H1 (cell line): ENCODE measurements around the gene ALDH7A1. TPM values are rescaled to one million over a fixed set of nuclear protein-coding genes. Genes with fewer than 3 reads are reported as not detected.

ENCODE experiments used
- CTCF ChIA-PET: fragments of 300-600 bp; sonication (Branson Sonifier 250); formaldehyde crosslinking; loops from one replicate; lab custom pipeline; 2021; ENCODE audit not compliant: partially characterized antibody; lab: Charles Lee
- POLR2A ChIA-PET: fragments of 300-600 bp; sonication (Branson Sonifier 250); formaldehyde crosslinking; loops from one replicate; lab custom pipeline; 2021; ENCODE audit warnings: inconsistent platforms; ENCODE audit not compliant: partially characterized antibody; lab: Charles Lee
- DNase-seq, 2 experiments: peaks; one replicate each; pipeline versions ENCODE4 v3.0.0 to v3.0.0-alpha.2; 2010 to 2022; ENCODE audit warnings: low spot score in 2 of 2, low read depth in 1 of 2, mixed read lengths in 1 of 2
- FAIRE-seq: peaks from 2 replicates; lab custom pipeline; 2011; peaks lifted over from hg19 to GRCh38; lab: Jason Lieb, UNC
- H2AFZ ChIP-seq: 2 replicates; pipeline ENCODE4 v1.8.1; 2012; ENCODE audit warnings: low read length, inconsistent platforms
- H2AK5ac ChIP-seq: 2 replicates; pipeline ENCODE4 v1.6.1; 2013; ENCODE audit warnings: low read depth, low read length
- H2BK120ac ChIP-seq: replicated peaks from 2 replicates; pipeline ENCODE3; 2013; ENCODE audit warnings: low read depth, low read length, inconsistent platforms
- H2BK12ac ChIP-seq: 2 replicates; pipeline ENCODE4 v1.6.1; 2013; ENCODE audit warnings: low read depth, low read length
- H2BK15ac ChIP-seq: 2 replicates; pipeline ENCODE4 v1.6.1; 2013; ENCODE audit warnings: low read length
- H2BK20ac ChIP-seq: 2 replicates; pipeline ENCODE4 v1.6.1; 2013; ENCODE audit warnings: low read length
- H2BK5ac ChIP-seq: 2 replicates; pipeline ENCODE4 v1.6.1; 2013; ENCODE audit warnings: low read depth, low read length
- H3K14ac ChIP-seq: 2 replicates; pipeline ENCODE4 v1.6.1; 2013; ENCODE audit warnings: inconsistent platforms; ENCODE audit not compliant: insufficient read length
- H3K18ac ChIP-seq: 2 replicates; pipeline ENCODE4 v1.6.1; 2013; ENCODE audit warnings: low read length; ENCODE audit errors: extremely low read depth
- H3K23ac ChIP-seq: 2 replicates; pipeline ENCODE4 v1.6.1; 2013; ENCODE audit warnings: inconsistent platforms; ENCODE audit not compliant: insufficient read length
- H3K23me2 ChIP-seq: 2 replicates; pipeline ENCODE4 v1.6.1; 2013; ENCODE audit warnings: low read depth, low read length
- H3K27ac ChIP-seq: 2 replicates; pipeline ENCODE4 v1.6.1; 2011; ENCODE audit warnings: low read depth, low read length, inconsistent platforms
- H3K27me3 ChIP-seq, 4 experiments: replicated peaks in 1 of 4; 1 replicate in 1 of 4; 2 replicates in 3 of 4; pipeline versions ENCODE4 v1.6.1 to v1.8.1; 2011 to 2013; ENCODE audit warnings: low read length in 3 of 4, mild to moderate bottlenecking in 3 of 4, inconsistent platforms in 2 of 4, mixed read lengths in 2 of 4, moderate library complexity in 1 of 4; ENCODE audit not compliant: control insufficient read depth in 3 of 4, insufficient read depth in 3 of 4; ENCODE audit errors: extremely low read depth in 1 of 4
- H3K36me3 ChIP-seq, 4 experiments: 2 replicates each; pipeline versions ENCODE4 v1.6.1 to v1.8.1; 2011 to 2013; ENCODE audit warnings: mild to moderate bottlenecking in 4 of 4, low read length in 3 of 4, moderate library complexity in 2 of 4, control low read depth in 1 of 4, inconsistent platforms in 1 of 4; ENCODE audit not compliant: insufficient read depth in 4 of 4, control insufficient read depth in 2 of 4
- H3K4ac ChIP-seq: replicated peaks from 2 replicates; pipeline ENCODE3; 2013; ENCODE audit warnings: low read length, low read depth, mixed read lengths, inconsistent platforms; ENCODE audit not compliant: insufficient read length
- H3K4me1 ChIP-seq, 4 experiments: replicated peaks in 1 of 4; 1 replicate in 1 of 4; 2 replicates in 3 of 4; pipeline versions ENCODE4 v1.6.1 to v1.8.1; 2011 to 2013; ENCODE audit warnings: low read length in 3 of 4, inconsistent platforms in 2 of 4, mixed read lengths in 1 of 4; ENCODE audit not compliant: insufficient read depth in 4 of 4, control insufficient read depth in 3 of 4
- H3K4me2 ChIP-seq, 2 experiments: 2 replicates each; pipeline versions ENCODE4 v1.6.1 to v1.8.1; 2011 to 2013; ENCODE audit warnings: low read depth in 2 of 2, low read length in 2 of 2, control low read depth in 1 of 2, inconsistent platforms in 1 of 2, mild to moderate bottlenecking in 1 of 2; ENCODE audit not compliant: insufficient read depth in 1 of 2
- H3K4me3 ChIP-seq, 4 experiments: fragments of 200-600, 300-600 bp in 1 of 4; sonication (generic), shearing (Covaris generic), sonication (Bioruptor Twin) in 1 of 4; 2 replicates each; pipeline versions ENCODE4 v1.5.1 to v1.8.1; 2011 to 2016; ENCODE audit warnings: low read length in 4 of 4, low read depth in 3 of 4, control low read depth in 2 of 4, inconsistent platforms in 2 of 4, mild to moderate bottlenecking in 2 of 4, mixed read lengths in 1 of 4, moderate library complexity in 1 of 4; ENCODE audit not compliant: insufficient read depth in 2 of 4; ENCODE audit errors: extremely low read depth in 1 of 4
- H3K56ac ChIP-seq: replicated peaks from 2 replicates; pipeline ENCODE3; 2013; ENCODE audit warnings: low read depth, mild to moderate bottlenecking, mixed read lengths, low read length, inconsistent platforms; ENCODE audit not compliant: insufficient read length
- H3K79me1 ChIP-seq: 2 replicates; pipeline ENCODE4 v1.6.1; 2013; ENCODE audit warnings: low read depth, low read length, control low read depth
- H3K79me2 ChIP-seq, 2 experiments: 2 replicates each; pipeline versions ENCODE4 v1.6.1 to v1.8.1; 2012 to 2013; ENCODE audit warnings: low read length in 2 of 2, mild to moderate bottlenecking in 2 of 2, inconsistent platforms in 1 of 2; ENCODE audit not compliant: insufficient read depth in 2 of 2, control insufficient read depth in 1 of 2
- H3K9ac ChIP-seq, 4 experiments: replicated peaks in 1 of 4; 1 replicate in 1 of 4; 2 replicates in 3 of 4; pipeline versions ENCODE4 v1.6.1 to v1.8.1; 2011 to 2013; ENCODE audit warnings: low read depth in 3 of 4, low read length in 3 of 4, control low read depth in 2 of 4, mild to moderate bottlenecking in 2 of 4, moderate library complexity in 2 of 4, inconsistent platforms in 1 of 4; ENCODE audit errors: extremely low read depth in 1 of 4
- H3K9me3 ChIP-seq, 2 experiments: 2 replicates each; pipeline versions ENCODE4 v1.6.1 to v1.8.1; 2012 to 2013; ENCODE audit warnings: mild to moderate bottlenecking in 2 of 2, moderate library complexity in 2 of 2, control low read depth in 1 of 2, inconsistent platforms in 1 of 2, low read depth in 1 of 2, low read length in 1 of 2, mixed read lengths in 1 of 2; ENCODE audit not compliant: insufficient read depth in 2 of 2
- H4K20me1 ChIP-seq, 2 experiments: replicated peaks in 1 of 2; 2 replicates each; pipeline versions ENCODE3 to v1.8.1; 2011 to 2013; ENCODE audit warnings: inconsistent platforms in 2 of 2, low read length in 2 of 2, mild to moderate bottlenecking in 1 of 2; ENCODE audit not compliant: insufficient read depth in 2 of 2, control insufficient read depth in 1 of 2
- H4K5ac ChIP-seq: 2 replicates; pipeline ENCODE4 v1.6.1; 2013; ENCODE audit warnings: low read length, low read depth, mixed read lengths, inconsistent platforms; ENCODE audit not compliant: insufficient read length
- H4K8ac ChIP-seq: 2 replicates; pipeline ENCODE4 v1.8.0; 2013; ENCODE audit warnings: mild to moderate bottlenecking, moderate library complexity, low read length, inconsistent platforms; ENCODE audit not compliant: insufficient read depth; ENCODE audit errors: extremely low read depth
- H4K91ac ChIP-seq: replicated peaks from 2 replicates; pipeline ENCODE3; 2013; ENCODE audit warnings: low read length, mixed read lengths, inconsistent platforms; ENCODE audit not compliant: insufficient read length
- ASH2L ChIP-seq: fragments of 200-600, 300-600 bp; sonication (generic); IDR thresholded peaks from one replicate; pipeline ENCODE4 v1.7.1; 2017; ENCODE audit warnings: low read length
- CBX5 ChIP-seq: fragments of 300-800, 300-1000 bp; sonication (generic); IDR thresholded peaks from 2 replicates; pipeline ENCODE4 v1.7.1; 2016; ENCODE audit warnings: antibody characterized with exemption, low read length, low read depth
- CBX8 ChIP-seq: fragments of 300-800, 300-1000 bp; sonication (generic); IDR thresholded peaks from 2 replicates; pipeline ENCODE4 v1.7.1; 2016; ENCODE audit warnings: low read depth, low read length, borderline replicate concordance
- CHD1 ChIP-seq: IDR thresholded peaks from 2 replicates; pipeline ENCODE4 v1.6.1; 2012; ENCODE audit warnings: low read depth, low read length, improper control_type of control experiment
- CREB1 ChIP-seq: IDR thresholded peaks from 2 replicates; pipeline ENCODE4 v1.6.1; 2012; ENCODE audit warnings: inconsistent platforms
- CTBP2 ChIP-seq: IDR thresholded peaks from 2 replicates; pipeline ENCODE4 v1.7.0; 2011; ENCODE audit warnings: borderline replicate concordance, mild to moderate bottlenecking, moderate library complexity, mixed read lengths, low read length; ENCODE audit not compliant: insufficient read depth, insufficient read length
- GABPA ChIP-seq: IDR thresholded peaks from 2 replicates; pipeline ENCODE4 v1.6.1; 2011; ENCODE audit warnings: mild to moderate bottlenecking, low read length, moderate library complexity, borderline replicate concordance; ENCODE audit not compliant: insufficient read depth
- JUN ChIP-seq: IDR thresholded peaks from 2 replicates; pipeline ENCODE4 v1.6.1; 2011; ENCODE audit warnings: low read depth, mild to moderate bottlenecking, improper control_type of control experiment, low read length
- MAFK ChIP-seq: IDR thresholded peaks from 2 replicates; pipeline ENCODE4 v1.6.1; 2012; ENCODE audit warnings: low read depth, mild to moderate bottlenecking, improper control_type of control experiment, low read length
- NANOG ChIP-seq: IDR thresholded peaks from 2 replicates; pipeline ENCODE4 v1.6.1; 2011; ENCODE audit warnings: low read length, low read depth, mild to moderate bottlenecking, inconsistent platforms; ENCODE audit not compliant: insufficient read depth, poor library complexity, severe bottlenecking
- PHF8 ChIP-seq: fragments of 200-600 bp; sonication (generic); conservative IDR thresholded peaks from 2 replicates; pipeline ENCODE4 v1.7.1; 2012; ENCODE audit warnings: low read depth, mild to moderate bottlenecking, inconsistent platforms, low read length, moderate library complexity
- RBBP5 ChIP-seq: IDR thresholded peaks from 2 replicates; pipeline ENCODE4 v1.7.1; 2012; ENCODE audit warnings: low read depth, mild to moderate bottlenecking, inconsistent platforms, low read length, moderate library complexity, borderline replicate concordance
- SAP30 ChIP-seq: fragments of 300-600 bp; sonication (generic); IDR thresholded peaks from 2 replicates; pipeline ENCODE4 v1.7.1; 2012; ENCODE audit warnings: low read length, moderate library complexity, mild to moderate bottlenecking, inconsistent platforms; ENCODE audit not compliant: insufficient read depth, insufficient replicate concordance
- SIRT6 ChIP-seq: IDR thresholded peaks from one replicate; pipeline ENCODE4 v1.7.1; 2012; ENCODE audit warnings: low read length, inconsistent platforms
- TCF12 ChIP-seq: IDR thresholded peaks from 2 replicates; pipeline ENCODE4 v1.6.1; 2011; ENCODE audit warnings: low read depth, mild to moderate bottlenecking, low read length
- WGBS, 2 experiments: shearing (Covaris generic) in 1 of 2; methylation state at CpG; one replicate each; pipeline versions ENCODE4 v1.1.6 to v1.1.7; 2013 to 2015; ENCODE audit warnings: low lambda C conversion rate in 2 of 2, mixed read lengths in 2 of 2, inconsistent platforms in 1 of 2, low coverage in 1 of 2, missing lambda C conversion rate in 1 of 2; ENCODE audit not compliant: insufficient replicate concordance in 2 of 2, insufficient coverage in 1 of 2, insufficient read length in 1 of 2; ENCODE audit errors: extremely low coverage in 1 of 2, missing lambda C conversion rate in 1 of 2; 5-methylcytosine and 5-hydroxymethylcytosine counted together
- polyA plus RNA-seq, 7 experiments: library from polyadenylated mRNA; depleted of rRNA in 3 of 7; stranded (reverse) in 5 of 7; unstranded in 2 of 7; fragments of >200 nt in 5 of 7; fragments of 200-250 nt in 2 of 7; gene quantifications; 1 replicate in 5 of 7; 2 replicates in 1 of 7; 4 replicates in 1 of 7; pipeline versions ENCODE4 v1.2.1 to v1.2.3, GENCODE V29; 2011 to 2013; ENCODE audit warnings: missing spikeins in 2 of 7, mixed read lengths in 2 of 7
- total RNA-seq: library from RNA; stranded (reverse); fragmentation: NEBNext Ultra II Directional; extraction: Animal tissue kit (Norgen Biotek cat#: 25700); gene quantifications from 2 replicates; pipeline ENCODE4 v1.2.1, GENCODE V29; 2021

ALDH7A1 gene
- total and polyA plus RNA-seq, 2 of the 8 experiments (the other 6 are each of a cell fraction or from before 2014, with no cell fraction given) = 99.6 to 225 TPM

- ChIA-PET POLR2A (no interaction called here), CTCF (interaction anchor here (0.6 to 11.4 kb wide), 3 partner anchors 14 to 164 kb away, joined by 3 to 87 read pairs (median 3); partner anchors contain the start of gene PHAX)
- no peak overlapping the region for H4K91ac ChIP-seq
- no peak overlapping the region for H3K9ac ChIP-seq
- DNase-seq (no peak), FAIRE-seq (no peak)
- H3K4me2 ChIP-seq = no peak overlapping the region
- no peaks in the 10 kb centered on the region for H3K27me3 ChIP-seq
- no peaks in the 10 kb centered on the region for H3K9me3 ChIP-seq
- no peaks in the 10 kb centered on the region for H3K36me3 ChIP-seq
- no peaks in the 10 kb centered on the region for H3K23me2 ChIP-seq
- no peak overlapping the region for H2AFZ ChIP-seq
- no peaks in the 10 kb centered on the region for H3K79me2 ChIP-seq
- no peak overlapping the region for H2BK5ac ChIP-seq
- no peak overlapping the region for H3K18ac ChIP-seq
- no peak overlapping the region for H3K14ac ChIP-seq
- 96% methylated on average over 4 of the region's 4 CpGs; no CpG with 5 or more reads in 1 of the 2 experiments for WGBS, 2 experiments
- no peak overlapping the region for H3K4me3 ChIP-seq
- H2BK20ac ChIP-seq = no peak overlapping the region
- H4K8ac ChIP-seq = no peak overlapping the region
- no peak overlapping the region for H3K27ac ChIP-seq
- H3K56ac ChIP-seq = no peak overlapping the region
- H3K23ac ChIP-seq = no peak overlapping the region
- no peak overlapping the region for H2BK15ac ChIP-seq
- H2AK5ac ChIP-seq = no peak overlapping the region
- H3K4me1 ChIP-seq = peaks cover 0 to 3% (median 0%) of the 10 kb centered on the region in 4 experiments; a peak in 1 of 7 replicates
- H2BK12ac ChIP-seq = no peak overlapping the region
- no peak overlapping the region for H4K5ac ChIP-seq
- H3K4ac ChIP-seq = no peak overlapping the region
- no peaks in the 10 kb centered on the region for H3K79me1 ChIP-seq
- H2BK120ac ChIP-seq = no peak overlapping the region
- H4K20me1 ChIP-seq = no peaks in the 10 kb centered on the region
- TF ChIP-seq CBX8 = no peak
- TF ChIP-seq SAP30 = no peak
- TF ChIP-seq CHD1 = no peak
- no peak for TF ChIP-seq TCF12
- TF ChIP-seq JUN = no peak
- TF ChIP-seq ASH2L = no peak
- no peak for TF ChIP-seq MAFK
- no peak for TF ChIP-seq NANOG
- TF ChIP-seq GABPA = no peak
- no peak for TF ChIP-seq PHF8
- no peak for TF ChIP-seq CTBP2
- TF ChIP-seq CBX5 = no peak
- no peak for TF ChIP-seq CREB1
- no peak for TF ChIP-seq SIRT6
- no peak for TF ChIP-seq RBBP5
These were observed 81.3 kb downstream of the ALDH7A1 start for GRCh38 chr5:126513703-126514102.
